C1 segment of cervical spinal cord (tissue), 14 donors: Measurements from ENCODE around the gene DNASE2.
"Not testable (repeated sequence)": the region's sequence is repeated elsewhere in the genome, so short reads cannot be mapped to it uniquely, and the experiment has no call there.

Experiments
- DNase-seq, 14 donors: peaks; one replicate each; lab custom pipeline; 2025; lab: John Stamatoyannopoulos, UW

The DNASE2 gene, protein sequence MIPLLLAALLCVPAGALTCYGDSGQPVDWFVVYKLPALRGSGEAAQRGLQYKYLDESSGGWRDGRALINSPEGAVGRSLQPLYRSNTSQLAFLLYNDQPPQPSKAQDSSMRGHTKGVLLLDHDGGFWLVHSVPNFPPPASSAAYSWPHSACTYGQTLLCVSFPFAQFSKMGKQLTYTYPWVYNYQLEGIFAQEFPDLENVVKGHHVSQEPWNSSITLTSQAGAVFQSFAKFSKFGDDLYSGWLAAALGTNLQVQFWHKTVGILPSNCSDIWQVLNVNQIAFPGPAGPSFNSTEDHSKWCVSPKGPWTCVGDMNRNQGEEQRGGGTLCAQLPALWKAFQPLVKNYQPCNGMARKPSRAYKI

DNA sequence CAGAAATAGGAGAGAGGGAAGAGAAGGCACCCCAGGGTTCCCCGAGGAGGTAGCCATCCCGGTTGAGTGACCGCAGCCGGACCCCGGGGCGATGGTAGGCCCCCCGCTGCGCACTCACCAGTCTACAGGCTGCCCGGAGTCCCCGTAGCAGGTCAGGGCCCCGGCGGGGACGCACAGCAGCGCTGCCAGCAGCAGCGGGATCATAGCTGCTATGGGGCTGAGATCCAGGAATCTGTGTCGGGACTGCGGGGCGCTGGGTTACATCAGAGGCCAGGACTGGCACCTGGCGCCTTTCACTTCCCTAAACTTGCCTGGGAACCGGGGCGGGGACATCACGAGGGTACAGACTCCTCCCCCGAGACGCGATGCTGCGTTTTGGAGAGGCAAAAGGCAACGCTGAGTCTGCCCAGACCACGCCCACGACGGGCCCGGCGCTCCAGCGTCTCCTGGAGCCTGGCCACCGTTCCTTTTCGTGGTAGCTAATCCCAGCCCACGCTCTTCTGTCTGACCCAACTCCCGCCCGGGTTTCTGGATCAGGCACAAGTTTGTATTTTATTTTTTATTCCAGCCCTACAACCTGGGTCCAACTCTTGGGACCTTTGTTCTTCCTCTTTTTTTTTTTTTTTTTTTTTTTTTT lies at the start of gene DNASE2:
Gene DNASE2 (minus strand): TSS at position 278 of the 637 bp plus-strand sequence. CDS start 74 bp downstream, at position 204.
- DNase-seq: peak; percentile 25 to 88 (median 77)

DNA sequence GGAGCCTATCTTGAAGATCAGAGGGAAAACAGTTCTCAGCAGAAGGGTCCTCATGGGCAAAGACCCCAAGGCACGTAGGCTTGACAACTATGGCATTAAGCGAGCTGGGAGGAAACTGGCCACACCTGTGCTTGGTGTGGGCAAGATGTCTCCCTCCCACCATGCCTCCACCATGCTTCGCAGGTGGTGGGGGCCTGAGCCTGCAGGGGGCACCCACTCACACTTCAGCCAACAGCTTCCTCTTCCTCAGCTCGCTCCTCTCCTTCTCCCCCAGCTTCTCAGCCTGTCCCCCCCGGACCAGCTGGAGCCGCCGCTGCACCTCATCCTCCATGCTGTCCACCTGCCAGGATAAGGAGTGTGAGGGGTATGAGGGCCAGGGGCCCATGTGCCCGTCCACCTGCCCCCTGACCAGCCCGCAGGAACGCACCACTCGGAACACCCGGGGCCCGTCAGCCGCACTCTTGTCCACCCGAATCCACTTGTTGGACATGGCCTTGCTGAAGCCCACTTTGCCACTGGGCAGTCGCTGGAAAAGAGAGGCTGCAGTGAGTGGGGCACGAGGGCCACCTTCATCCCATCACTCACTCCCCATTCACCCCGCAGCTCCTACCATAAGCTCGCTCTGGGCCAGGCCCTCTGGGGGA lies 48.9 kb upstream of the DNASE2 start:
- no peak for DNase-seq

DNA sequence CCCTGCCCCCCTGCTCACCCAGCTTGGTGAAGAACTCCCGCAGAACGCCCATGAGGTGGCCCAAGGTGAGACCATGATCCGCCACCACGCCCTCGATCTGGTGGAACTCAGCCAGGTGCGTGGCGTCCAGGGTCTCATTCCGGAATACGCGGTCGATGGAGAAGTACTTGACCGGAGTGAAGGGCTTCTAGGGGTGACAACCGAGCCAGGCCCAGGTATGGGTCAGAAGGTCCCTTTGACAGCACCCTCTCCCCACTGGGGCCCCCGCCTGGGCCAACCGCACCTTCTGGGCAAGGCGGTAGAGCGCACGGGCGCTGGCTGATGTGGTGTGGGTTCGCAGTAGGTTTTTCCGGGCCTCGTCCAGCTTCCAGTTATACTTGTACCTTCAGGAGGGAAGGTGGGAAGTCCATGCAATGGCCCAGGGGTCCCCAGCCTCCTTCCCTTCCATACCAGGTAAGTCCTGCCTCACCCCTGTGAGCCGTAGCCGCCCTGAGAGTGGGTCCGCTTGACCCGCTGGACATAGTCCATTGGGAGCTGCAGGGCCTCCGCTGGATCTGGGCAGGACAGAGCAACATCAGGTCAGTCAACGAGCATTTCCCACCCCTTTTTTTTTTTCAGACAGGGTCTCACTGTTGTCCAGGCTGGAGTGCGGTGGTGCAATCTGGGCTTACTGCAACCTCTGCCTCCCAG lies 43.5 kb upstream of the DNASE2 start:
- DNase-seq: no peak

DNA sequence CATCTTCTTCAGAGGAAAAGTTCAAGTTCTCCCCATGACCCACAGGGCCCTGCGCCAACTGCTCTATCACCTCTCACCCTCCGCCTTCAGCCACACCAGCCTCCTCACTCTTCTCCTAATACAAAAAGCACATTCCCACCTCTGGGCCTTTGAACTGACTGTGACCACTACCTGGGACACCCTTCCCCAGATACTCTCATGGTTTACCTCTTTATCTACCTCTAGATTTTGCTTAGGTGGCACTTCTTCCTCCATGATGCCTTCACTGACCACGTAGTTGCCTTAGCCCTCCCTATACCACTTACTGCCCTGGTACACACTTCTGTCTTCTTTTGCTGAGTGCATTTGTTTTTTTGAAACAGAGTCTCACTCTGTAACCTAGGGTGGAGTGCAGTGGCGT lies 41.7 kb upstream of the DNASE2 start:
- no peak for DNase-seq

DNA sequence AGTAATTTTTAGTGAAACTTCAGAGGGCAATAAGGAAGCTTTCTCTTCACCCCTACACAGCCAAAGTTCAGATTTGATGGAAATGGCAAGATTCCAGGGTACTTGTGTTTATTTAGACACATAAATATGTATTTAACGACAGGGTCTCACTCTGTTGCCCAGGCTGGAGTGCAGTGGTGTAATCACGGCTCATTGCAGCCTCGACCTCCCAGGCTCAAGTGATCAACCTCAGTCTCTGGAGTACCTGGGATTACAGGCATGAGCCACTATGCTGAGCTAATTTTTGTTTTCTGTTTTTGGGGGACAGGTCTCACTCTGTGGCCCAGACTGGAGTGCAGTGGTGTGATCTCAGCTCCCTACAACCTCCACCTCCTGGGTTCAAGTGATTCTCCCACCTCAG lies 39.8 kb upstream of the DNASE2 start:
- DNase-seq: no peak

DNA sequence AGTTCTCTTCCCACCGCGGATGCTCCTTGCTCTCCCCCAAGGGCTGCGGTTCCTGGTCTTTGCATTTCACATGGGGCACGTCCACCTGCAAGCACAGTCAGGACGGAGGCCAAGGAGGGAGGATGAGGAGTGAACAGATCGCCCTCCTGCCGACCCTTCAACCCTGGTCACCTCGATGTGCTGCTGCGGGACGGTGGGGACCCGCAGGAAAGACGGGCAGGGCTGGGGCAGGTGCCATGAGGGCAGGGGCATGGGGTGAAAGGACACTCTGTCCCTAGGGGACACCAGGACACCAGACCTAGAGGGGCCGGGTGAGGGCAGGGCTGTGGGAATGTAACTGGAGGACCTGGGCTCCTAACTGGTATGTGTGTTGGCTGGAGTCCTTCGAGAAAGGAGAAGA lies 37.0 kb upstream of the DNASE2 start:
- no peak for DNase-seq

DNA sequence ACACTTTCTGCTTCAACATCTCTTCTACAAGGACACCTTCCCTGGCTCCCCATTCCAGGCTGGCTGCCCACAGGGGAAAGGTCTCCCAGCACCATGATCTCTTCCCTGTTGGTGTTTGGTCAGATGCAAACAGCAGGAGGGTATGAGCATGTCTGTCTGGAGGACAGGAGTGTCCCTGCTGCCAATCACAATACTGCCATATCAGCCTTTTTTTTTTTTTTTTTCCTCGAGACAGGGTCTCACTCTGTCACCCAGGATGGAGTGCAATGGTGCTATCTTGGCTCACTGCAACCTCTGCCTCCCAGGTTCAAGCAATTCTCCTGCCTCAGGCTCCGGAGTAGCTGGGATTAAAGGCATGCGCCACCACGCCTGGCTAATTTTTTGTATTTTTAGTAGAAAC lies 34.6 kb upstream of the DNASE2 start:
- DNase-seq: not testable (repeated sequence)

DNA sequence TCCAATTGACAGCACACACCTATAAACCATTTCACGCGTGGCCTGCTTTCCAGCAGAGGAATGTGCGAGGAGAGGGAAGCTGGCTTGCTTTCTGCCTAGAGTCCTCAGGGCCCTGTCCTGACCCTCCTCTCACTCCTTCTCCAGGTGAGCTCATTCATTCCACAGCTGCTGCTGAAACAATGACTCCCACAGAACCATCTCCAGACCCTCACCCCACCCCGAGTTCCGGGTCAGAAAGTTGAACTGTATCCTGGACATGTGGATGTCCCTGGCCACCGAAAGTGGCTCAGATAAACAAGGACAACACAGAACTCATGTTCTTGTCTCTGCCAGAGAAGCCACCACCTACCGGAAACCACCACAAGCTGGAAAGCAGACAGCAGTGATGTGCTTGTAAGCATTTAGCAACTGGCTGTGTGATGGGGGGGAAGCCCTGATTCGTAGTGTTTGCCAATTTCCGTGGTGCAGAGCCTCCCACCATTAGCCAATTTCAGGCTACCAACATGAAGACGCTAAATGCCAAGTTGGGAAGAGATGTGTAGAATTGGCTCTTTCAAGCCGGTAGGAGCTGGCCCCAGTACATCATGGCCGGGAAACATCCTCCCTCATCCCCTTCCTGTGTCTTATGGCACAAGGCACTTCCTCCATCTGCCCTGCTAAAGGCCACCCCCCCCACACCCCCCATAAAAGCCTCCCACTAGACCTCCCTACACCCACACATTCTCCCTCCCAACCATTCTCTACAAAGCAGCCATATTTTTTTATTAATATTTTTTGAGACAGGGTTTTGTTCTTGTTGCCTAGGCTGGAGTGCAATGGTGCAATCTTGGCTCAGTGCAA lies 32.8 kb upstream of the DNASE2 start:
- peak in 7 of 14 donors; percentile 10 to 65 (median 25) for DNase-seq

DNA sequence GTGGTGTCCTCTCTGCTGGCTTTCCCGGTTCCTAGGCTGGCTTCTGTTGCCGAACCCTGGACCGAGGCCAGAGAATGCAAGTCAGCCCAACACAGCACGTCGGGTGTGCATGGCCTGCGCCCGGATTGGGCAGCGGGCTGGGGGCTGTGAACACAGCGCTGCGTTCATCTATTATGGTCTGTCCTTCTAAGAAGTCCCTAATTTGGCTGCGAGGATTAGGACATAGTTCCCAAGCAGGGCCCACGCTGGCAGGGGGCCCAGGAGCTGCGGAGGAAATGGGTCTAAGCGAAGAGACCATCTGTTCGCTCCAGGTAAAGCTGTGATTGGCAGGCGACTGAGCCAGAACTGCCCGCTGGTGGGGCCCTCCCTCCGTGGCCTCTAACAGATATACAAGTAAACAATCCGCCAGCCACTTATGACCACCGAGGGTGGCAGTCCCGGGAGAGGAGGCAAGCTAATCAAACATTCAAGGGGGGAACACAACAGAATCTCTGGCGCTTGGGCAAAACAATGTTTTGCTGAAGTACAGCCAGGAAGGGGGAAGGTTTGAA lies 31.8 kb upstream of the DNASE2 start:
- DNase-seq: peak; percentile 2 to 98 (median 70)

DNA sequence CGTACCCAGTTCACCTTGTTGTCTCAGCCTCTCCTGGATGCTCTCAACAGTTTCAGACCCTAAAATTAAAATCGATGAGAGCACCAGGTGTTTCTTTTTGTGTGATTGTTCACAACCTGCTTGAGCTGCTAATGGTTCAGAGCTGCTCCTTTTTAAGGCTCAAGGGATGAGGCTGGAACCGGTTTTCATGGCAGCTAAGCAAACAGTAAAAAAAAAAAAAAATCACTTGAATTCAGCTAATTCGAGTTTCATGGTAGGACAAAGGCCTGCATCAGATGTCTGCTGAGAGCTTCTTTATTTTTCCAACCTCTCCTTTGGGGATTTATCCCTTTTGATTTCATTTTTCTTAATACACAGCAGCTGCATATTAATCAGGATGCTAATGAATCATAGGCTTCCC lies 31.3 kb upstream of the DNASE2 start:
- no peak for DNase-seq

DNA sequence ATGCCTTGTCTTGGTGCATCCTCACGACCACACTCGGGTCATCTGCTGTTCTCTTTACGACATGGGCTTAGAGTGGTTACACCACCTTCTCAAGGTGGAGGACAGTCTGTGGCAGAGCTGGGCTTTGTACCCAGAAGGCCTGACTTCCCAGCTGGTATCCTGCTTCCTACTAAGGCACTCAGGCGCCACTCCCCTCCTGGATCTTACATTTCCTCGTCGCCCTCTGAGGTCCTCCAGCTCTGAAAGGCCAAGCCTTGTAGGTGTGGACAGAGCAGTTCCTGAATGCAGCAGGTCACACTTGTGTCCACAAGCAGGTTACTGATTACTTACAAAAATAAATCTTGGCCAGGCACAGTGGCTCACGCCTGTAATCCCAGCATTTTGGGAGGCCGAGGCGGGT lies 25.9 kb upstream of the DNASE2 start:
- DNase-seq: no peak

DNA sequence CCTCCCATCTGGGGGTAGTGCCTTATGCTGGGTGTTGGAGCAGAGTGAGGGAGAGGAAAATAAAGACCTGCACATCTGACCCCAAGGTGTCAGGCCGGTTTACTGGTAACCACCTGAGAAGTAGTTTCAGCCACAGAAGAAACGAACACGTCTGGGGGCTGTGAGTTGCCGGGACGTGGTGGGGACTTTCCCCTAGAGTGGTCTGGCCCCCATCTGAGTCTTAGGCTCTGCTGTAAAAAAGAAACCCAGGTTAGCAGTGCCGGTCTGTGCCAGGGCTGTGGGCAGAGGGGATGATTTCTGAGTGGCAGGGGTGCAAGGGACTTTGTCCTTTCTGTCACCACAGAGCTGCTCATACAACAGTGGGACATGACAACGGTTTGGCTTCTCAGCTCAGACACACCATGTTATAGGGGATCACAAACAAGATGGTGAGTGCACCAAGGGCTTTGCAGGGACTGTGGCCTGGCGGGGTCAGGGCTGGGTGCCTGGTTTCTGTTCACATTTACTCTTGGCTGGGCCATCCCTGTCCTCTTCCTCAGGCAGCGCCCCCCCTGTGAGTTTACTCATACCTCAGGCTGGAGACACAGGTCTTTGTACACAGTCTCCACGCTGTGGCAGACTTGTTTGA lies 18.8 kb upstream of the DNASE2 start:
- DNase-seq: no peak

DNA sequence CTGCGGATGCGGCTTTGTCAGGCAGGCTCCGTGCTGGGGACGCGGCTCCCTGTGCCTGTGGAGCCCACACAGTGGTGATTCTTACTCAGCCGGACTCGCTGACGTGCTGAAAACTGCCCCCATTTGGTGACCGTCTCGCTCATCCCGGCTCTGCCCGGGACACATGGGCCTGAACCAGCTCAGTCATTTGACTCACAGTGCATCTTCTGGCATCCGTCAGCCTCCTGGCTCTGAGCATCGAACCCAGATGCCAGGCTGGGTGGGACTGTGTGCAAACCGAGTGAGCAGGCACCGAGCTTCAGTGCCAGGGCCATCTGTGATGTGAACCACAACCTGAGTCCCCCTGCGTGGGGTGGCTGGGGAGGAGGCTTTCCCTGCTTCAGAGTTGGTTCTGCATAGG lies 15.2 kb upstream of the DNASE2 start:
- DNase-seq: peak in 1 of 14 donors; percentile 64

DNA sequence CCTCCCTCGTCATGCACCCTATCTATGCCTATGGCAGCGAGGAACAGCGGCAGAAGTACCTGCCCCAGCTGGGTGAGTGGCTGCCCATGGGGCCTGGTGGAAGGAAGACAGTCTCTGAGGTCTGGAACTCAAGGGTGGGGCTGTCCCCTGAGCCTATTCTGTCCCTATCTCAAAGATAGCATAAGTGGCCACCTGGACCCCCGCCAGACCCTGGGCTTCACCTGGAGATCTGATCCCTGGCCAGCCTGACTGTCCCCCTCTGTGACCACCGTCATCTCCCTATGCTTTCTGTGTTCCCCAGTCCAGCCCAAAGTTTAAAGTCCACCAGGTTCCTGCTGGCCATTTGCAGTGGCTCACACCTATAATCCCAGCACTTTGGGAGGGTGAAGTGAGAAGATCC lies 12.3 kb upstream of the DNASE2 start:
- DNase-seq: no peak

DNA sequence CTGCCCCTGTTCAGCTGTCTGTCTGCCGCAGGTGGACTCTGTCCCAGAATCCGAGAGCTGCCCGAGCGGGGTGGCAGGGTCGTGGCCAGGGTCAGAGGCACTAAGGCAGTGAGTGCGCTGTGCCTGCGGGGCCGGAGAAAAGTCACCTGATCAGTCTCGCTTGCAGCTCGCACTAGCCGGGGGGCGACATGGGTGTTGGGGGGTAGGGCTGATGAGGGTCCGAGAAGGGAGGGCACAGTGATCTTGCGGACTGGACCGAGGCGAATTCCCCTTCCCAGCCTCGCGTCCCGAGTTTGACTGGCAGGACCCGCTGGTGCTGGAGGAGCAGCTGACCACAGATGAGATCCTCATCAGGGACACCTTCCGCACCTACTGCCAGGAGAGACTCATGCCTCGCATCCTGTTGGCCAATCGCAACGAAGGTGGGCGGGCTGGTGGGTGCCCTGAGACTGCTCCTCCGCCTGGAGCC lies 10.3 kb upstream of the DNASE2 start:
- no peak for DNase-seq

DNA sequence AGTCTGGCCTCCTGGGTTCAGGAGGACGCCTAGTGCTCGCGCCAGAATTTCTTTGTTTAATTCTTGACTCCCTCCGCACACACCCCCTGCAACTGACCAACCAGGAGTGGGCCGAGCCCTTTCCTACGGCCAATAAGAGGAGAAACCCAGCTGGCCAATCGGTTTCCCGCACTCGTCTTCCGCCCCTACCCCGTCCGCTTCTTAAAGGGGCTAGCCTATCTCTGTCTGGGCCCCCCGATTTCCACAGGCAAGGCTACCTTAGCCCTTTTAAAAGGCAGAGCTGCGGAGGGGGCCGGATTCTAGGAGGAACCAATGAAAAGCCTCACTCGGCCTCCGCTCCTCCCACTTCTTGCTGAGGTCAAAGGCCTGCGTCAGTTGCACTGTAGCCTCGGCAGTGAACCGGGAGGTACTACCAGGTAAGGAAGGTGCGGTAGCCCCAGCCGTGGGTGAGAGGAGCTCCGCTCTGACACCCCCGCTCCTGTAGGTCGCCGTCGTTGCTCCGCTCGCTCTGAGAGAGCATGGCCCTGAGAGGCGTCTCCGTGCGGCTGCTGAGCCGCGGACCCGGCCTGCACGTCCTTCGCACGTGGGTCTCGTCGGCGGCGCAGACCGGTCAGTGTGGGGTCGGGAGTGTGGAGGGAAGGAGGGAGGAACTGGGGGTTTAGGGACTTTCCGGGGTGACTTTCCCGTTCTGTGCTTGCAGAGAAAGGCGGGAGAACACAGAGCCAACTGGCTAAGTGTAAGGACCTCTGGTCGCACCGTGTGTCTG lies 9.7 kb upstream of the DNASE2 start, which contains the start of gene GCDH:
Gene GCDH (plus strand): TSS at position 374 of the 766 bp plus-strand sequence. CDS start 145 bp downstream, at position 519.
- DNase-seq: peak; percentile 81 to 99 (median 96)

DNA sequence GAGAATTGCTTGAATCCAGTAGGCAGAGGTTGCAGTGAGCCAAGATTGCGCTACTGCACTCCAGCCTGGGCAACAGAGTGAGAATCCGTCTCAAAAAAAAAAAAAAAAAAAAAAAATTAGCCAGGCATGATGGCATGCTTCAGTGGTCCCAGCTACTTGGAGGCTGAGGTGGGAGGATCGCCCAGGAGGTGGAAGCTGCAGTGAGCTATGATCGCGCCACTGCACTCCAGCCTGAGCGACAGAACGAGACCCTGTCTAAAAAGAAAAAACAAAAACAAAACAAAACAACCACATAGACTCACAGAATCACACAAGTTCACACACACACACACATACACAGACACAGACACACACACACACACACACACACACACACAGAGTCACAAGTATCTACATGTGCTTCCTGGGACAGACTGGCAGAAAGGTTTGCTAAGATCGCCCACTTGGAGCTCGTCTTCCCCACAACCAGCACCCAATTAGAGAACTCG lies 9.1 kb upstream of the DNASE2 start:
- DNase-seq: not testable (repeated sequence)

DNA sequence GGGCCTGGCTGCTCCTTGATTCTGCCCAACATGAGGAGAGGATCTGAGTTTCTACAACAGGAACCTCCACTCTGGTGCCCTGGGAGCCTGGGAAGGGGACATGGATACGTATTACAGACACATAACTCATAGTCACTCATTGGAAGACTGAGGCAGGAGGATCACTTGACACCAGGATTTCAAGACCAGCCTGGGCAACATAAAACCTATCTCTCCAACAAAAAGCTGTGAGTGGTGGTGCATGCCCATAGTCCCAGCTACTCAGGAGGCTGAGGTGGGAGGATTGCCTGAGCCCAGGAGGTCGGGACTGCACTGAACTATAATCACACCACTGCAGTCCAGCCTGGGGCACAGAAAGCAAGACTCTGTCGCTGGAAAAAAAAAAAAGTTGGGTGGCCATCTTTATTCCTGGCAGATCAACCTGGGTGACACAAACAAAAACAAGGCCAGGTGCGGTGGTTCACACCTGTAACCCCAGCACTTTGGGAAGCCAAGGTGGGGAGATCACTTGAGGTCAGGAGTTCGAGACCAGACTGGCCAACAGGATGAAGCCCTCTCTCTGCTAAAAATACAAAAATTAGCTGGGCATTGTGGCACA lies 6.9 kb upstream of the DNASE2 start:
- no peak for DNase-seq
